Measurements from ENCODE around the gene ACCSL.

ACCSL gene

DNA sequence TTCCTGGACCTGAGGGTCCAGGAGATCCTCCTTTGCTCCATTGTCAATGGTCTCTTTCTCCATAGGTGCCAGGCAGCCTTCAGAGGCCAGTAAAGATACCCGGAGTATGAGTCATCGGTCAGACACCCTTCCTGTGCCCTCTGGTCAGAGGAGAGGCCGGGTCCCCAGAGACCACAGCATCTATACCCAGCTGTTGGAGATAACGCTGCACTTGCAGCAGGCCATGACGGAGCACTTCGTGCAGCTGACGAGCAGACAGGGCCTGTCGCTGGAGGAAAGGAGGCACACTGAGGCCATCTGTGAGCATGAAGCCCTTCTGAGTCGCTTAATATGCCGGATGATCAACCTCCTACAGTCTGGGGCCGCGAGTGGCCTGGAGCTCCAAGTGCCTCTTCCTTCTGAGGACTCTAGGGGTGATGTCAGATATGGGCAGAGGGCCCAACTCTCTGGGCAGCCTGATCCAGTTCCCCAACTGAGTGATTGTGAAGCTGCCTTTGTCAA is at the start of gene ACCSL:
TSS of gene ACCSL (plus strand) at position 51 of the 501 bp plus-strand sequence. CDS start at position 107, 56 bp downstream.
- no peak for DNase-seq (ENCODE audit: low read depth)

DNA sequence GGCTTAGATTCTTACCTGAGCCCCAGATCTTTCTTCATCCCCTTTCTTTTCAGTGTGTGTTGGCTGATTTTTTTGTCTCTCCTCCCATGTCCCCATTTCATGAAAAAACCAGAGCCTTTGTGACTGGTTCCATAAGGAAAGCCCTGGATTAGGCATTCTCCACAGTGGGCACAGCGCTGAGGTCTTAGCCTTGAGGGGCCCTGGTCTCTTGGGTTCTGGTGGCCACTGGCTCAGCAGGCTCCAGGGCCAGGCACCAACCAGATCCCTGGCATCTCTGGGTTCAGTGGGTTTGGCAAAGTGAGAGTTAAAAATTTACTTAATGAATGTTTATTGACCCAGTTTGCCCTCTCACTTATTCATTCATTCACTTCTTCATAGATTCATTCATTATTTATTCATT is 49.5 kb upstream of the ACCSL start:
- no peak for DNase-seq (ENCODE audit: low read depth)

DNA sequence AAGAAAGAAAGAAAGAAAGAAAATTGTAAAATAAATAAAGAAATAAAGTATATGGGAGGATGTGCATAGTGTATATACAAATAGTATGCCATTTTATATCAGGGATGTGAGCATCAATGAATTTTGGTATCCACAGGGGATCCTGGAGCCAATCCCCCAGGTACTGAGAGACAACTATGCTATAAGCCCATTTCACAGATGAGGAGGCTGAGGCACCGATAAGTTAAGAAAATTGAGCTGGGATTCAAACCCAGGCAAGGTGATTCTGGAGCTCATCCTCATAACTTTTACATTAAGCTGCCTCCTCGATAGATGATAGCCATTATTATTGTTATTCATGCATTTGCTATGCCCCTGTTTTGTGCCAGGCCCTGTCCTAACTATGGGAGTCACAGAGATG is 47.0 kb upstream of the ACCSL start:
- no peak for DNase-seq (ENCODE audit: low read depth)

DNA sequence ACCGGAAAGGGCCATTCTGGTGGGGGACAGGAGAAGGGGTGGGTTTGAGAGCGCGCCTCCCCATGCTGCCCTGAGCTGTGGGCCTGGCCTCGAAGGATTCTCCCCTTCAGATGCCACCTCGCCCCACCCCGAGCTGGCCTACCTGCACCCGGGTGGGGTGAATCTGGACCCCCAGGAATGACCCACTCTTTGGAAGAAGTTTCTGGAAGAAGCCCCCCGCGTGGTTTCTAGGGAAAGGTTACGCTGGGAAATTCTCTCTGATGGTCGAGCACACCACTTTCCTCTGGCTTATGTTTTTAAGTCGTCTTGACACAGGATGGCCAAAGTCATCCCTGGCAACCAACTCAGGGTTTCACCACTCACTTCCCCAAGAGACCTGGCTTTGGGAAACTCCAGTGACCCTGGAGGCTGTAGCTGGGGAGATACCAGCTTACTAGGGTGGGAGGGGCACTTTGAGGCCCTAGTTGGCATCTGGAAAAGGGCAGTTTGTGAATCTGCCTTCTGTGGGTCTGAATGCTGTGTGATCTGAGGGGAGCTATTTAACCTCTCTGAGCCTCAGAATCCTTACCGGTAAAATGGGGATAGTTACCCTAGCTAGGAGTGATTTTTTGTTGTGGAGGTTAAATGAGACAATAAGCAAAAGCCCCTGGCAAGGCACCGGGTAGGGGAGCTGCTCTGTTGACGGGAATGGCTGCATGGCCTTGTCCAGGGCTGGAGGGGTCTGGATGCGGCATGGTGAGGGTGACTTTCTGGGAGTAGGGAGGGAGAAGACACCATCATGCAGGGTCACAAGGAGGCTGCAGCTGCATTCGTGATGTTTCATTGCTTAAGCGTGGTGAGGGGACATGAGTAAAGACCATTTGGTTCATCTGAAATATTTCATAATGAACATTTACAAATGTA is 45.3 kb upstream of the ACCSL start:
- DNase-seq (ENCODE audit: low read depth) = no peak

DNA sequence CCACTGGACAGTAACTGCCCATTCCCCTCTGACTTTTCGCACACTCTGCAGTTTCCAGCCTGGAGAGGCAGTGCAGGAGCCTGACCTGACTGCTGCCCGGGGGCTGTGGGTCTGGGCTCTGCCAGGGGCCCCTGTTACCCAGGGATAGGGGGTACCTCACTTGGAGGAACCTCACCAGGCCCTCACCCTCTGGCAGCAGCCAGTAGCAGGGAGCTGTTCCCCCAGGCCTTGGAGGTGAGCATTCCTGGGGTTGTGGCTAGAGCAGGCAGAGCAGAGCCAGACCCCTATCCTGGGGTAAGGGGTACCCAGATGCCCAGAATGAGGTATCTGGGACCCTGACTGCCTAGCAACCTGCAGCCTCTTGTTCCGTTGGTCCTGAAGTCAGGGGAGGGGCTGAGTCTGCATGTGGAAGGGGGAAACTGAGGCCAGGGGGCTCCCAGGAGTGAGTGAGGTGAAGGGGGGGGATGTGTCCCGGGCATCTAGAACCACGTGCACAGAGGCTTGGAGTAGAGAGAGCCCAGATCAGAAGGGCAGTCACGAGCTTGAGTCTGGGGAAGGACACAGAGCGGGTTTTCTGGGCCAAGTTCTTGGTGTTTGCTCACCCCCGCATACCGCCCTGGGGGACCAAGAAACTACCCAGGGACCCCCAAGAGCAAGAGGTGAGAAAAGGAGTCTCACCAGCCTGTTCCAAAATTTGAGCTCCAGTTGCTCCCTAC is 43.9 kb upstream of the ACCSL start:
- no peak for DNase-seq (ENCODE audit: low read depth)

DNA sequence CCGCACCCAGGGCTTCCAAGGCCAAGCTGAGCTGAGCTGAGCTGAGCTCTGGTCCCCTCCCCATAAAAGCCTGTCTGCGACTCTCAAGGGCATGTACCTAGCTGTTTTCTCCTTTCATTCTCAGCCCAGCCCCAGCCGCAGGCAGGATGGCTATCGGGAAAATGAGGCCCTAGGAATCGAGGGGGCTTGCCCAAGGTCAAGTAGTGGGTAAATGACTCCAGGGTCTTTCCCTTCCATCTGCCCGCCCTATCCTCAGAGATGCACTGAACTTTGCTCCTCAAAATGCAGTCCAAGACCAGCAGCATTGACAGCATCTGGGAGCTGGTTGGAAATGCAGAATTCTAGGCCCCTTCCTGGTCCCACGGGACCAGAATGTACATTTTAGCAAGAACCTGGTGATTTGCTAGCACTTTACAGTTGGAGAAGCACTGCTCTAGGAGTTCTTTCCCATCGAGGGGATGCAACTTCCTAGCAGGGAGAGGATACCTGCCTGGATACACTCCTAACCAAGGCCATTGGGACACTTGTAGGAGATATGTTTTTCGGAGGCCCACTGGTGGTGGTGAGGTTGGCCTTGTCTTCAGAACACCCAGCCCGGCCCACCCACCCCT is 43.2 kb upstream of the ACCSL start:
- DNase-seq (ENCODE audit: low read depth) = no peak

DNA sequence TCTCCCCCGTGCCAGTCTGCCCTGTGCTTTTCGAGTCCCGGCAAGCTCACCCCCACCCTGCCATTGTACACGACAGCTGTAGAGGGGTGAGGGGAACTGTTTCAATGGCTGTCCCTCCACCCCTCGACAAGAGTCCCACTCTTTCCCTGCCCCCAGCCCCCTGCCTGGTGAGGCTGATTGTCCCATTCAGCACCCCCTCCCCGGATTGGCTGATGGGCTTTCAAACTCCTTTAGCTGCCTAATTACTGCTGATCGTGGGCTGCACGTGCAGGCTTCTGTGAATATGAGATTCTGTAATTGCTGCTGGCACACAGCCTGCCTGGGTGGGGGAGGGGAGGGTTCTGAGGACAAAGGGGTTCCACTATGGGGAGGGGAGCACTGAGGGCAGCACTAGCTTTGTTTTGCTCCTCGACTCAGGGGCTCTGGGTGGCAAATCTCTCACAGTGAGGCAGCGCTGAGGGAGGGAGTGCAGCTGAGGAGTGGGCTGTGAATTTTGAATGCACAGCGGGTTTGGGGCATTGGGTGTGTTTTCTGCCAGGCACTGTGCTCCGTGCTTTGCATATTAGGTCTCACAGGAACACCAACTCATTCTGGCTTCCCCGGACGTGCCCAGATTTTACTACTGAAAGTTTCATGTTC is 42.6 kb upstream of the ACCSL start:
- no peak for DNase-seq (ENCODE audit: low read depth)

DNA sequence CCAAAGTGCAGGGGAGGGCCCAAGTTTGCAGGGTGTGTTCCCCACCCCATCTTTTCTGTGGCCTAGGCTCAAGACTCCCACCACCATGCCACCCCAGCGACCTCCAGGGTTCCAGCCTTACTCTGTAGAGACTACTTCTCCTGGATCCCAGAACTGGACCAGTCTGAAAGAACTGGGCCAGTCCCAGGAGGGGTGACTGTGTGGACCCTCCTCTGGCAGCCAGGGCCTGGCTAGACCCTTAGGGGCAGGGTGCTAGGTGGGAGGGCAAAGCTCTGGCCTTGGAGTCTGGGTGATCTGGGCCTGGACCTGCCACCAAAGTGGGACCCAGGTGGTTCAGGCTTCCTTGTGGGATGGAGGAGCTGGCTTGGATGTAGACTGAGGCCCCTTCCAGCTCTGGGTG is 41.8 kb upstream of the ACCSL start:
- DNase-seq (ENCODE audit: low read depth) = no peak

DNA sequence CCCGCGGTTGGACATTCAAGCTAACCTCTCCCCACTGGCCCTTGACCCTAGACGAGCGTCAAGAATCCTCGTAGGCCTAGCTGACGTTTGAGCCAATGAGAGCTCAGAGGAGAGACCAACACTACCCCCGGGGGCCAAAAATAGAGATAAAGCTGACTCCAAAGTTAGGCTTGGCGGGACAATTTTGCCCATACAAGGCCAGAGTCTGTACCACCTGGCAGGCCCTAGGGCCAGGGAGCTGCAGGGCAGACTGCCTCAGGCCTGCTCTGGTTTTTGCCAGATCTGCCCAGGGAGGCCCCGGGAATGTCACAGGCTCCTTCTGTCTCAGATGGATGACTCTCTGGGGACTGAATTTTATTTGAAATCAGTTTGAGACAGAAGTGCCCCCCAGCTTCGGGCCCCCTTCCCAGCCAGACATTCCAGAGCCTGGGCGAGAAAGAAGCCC is 40.8 kb upstream of the ACCSL start:
- no peak for DNase-seq (ENCODE audit: low read depth)

DNA sequence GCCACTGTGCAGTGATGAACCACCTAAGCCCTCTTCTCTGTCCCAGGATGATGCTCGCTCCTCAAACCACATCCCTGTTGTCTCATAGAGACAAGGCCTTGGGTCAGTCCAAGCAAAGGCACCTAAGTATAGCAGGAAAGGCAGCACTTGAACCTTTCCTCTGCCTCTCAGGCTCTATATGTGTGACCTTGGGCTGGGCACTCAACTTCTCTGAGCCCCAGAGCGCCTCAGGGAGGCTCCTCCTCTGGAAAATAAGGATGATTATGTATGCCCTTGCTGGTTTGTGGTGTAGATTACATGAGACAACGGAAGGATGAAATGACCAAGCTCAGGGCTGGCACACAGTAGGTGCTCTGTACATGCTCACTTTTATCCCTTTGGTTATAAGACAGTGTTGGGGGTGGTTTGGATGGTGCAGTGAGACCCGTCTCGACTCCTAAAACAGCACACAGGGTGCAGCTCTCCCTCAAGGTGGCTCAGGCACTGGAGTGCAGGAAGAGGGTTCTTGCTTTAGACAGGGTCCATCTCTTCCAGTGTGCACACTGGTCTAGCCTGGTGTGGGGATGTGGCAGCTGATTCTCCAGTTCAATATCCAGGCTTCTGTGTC is 40.2 kb upstream of the ACCSL start:
- no peak for DNase-seq (ENCODE audit: low read depth)

DNA sequence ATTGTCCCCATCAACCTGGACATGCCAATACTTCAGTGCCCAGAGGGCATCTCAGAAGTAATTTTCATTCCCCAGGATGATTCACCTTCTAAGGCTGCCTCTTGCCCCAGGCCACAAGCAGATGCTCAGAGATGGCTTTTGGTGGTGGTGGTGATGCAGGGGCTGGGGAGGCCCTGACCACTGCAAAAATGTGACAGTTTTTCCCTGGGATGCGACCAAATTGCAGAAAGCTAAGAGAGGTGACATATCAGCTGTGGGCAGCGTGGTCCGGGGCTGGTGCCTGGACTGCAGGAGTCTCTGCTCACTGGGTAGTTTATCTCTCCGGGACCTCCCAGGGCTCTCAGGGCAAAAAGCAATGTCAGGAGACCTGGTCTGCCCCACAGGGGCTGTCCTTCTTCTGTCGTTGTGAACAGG is 39.7 kb upstream of the ACCSL start:
- no peak for DNase-seq (ENCODE audit: low read depth)

DNA sequence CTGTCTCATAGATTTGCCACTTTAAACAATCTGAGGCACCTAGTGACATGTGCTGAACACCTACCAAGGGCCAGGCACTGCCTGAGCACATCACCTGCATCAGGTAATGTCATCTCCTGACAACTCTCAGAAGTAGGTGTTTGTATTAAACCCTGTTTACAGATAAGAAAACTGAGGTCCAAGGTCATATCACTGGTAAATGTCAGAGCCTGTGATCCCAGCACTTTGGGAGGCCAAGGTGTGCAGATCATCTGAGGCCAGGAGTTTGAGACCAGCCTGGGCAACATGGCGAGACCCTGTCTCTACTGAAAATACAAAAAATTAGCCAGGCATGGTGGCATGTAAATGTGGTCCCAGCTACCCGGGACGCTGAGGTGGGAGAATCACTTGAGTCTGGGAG is 39.1 kb upstream of the ACCSL start:
- DNase-seq (ENCODE audit: low read depth) = no peak

DNA sequence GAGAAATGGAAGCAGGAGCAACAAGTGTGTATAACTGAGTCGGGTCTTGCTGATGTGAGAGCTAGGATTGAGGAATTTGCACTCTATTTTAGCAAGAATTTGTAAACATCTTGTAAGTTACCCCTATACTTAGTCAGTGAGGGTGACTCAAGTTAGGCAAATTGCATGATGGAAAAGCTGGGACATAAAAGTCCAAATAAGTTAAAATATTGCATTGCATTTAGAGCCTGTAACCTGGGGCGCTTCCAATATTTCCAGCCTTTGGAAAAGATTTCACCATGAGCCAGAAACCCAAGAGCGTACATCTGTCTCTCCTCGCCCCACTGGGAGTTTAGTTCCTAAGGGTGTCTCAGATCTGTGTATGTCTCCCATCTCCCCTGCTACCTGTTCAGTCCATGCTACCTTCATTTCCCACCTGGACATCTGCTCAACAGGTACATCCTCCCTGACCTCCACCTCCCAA is 37.0 kb upstream of the ACCSL start:
- no peak for DNase-seq (ENCODE audit: low read depth)

DNA sequence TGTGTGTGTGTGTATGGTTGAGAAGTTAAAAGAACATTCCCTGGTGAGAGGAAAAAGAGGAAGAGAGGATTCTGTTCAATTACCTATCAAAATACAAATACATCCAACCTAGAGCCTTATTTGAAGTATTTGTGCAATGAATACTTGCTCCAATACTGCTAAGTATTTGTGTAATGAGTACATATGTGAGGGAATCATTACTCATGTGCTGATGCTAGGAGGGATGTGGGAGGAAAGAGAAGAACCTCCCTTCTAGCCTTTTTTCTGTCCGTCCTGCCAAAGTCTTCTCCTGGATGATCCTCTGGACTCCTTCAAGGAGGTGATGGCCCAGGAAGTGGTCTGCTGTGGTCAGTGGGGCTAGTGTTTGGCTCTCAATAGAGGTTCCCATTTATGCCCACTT is 36.0 kb upstream of the ACCSL start:
- DNase-seq (ENCODE audit: low read depth) = no peak

DNA sequence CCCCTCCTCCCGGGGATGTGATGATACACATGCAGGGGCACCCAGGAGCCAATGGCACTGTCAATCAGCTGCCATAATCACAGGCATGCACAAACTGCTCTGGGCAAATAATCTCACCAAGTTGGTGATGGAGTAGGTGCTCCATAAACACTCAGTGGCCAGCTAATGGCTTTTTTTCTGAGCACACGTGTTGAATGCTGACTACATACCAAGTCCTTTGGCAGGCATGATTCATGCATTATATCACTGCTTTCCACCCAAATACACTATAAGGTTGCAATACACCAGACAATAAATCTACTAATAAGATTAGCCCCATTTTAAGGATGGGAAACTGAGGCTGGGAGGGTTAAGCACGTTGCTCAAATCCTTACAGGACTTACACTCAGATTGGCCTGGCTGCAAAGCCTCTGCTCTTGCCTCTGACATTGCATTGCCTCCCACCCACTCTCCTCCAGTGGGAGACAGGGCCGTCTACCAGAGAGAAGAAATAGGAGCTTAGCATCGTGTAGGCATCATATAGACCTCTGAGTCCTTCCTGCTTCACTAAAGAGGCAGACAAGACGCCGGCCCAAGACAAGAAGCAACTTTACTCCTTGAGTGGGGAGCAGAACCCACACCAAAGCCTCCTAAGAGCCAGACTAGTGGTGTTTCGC is 32.7 kb upstream of the ACCSL start:
- DNase-seq (ENCODE audit: low read depth) = no peak

DNA sequence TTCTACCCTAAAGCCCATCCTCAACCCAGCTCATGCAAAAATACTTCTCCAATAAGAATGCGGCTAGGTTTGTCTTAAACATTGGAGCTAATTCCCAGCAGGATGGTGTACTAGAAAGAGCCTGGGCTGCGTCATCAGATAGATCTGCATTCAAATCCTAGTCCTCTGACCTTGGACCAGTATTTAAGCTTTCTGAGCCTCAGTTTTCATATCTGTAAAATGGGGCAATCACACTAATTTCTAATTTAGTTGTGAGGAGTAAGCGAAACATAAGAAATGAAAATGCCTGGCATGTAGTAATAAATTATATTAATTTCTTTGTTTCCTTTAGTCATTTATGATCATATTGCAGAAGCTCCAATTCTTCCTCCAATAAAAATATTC is 32.2 kb upstream of the ACCSL start:
- DNase-seq (ENCODE audit: low read depth) = no peak

DNA sequence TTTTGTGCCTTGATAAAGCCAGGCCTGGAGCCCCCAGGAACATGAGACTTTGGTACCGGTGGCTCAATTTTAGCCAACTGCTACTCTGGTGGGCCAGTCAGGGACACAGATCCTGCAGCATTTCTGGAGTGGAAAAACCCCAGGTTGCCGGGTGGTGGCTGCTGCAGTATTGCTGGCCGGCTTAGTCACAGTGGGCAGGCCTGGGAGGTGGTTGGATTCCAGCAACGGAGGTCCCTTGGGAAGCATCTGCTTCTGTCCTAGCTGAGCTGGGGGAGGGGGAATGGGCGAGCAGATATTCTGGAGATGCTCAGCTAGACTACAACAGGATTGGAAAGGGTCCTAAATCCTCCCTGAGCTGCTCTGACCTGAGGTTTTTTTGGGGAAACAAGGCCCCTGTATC is 31.6 kb upstream of the ACCSL start:
- DNase-seq (ENCODE audit: low read depth) = no peak

DNA sequence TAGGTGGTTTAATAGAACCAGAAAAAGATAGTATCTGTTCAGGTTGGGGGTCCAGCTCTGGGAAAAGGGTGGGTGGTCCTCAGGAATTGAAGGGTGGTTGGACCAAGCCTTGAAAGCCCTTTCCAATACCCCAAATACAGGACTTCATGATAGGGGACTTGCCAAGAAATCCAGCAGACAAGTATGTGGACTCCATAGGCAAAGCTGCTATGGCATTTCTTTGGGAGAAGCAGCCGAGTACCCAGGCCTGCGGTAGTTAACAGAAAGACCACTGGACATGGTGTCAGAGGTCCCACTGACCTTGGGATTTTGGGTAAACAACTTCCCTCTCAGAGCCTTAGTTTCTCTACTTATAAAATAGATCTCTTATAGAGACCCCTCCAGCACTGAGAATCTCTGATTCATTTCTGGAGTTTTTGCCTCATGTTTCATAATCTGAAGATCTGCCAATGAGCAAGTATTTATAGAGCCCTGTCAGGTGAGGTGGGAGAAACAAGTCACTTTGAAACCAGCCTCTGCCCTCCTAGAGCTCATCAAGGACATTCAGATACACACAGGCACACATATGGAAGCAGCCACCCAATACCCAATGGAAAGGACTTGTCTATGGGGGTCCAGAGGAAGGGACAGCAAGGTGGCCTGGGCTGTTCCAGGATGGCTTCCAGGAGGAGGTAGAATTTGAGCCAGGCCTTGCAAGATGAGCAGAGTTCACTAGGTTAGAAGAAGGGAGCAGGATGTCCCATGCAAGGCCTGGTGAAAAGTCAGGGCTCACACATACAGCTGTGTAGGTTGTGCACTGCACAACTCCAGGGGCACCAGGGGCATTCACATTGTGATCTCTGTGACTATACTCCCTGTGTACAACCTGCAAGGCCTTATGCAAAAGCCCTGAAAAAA is 31.0 kb upstream of the ACCSL start:
- DNase-seq (ENCODE audit: low read depth) = no peak

DNA sequence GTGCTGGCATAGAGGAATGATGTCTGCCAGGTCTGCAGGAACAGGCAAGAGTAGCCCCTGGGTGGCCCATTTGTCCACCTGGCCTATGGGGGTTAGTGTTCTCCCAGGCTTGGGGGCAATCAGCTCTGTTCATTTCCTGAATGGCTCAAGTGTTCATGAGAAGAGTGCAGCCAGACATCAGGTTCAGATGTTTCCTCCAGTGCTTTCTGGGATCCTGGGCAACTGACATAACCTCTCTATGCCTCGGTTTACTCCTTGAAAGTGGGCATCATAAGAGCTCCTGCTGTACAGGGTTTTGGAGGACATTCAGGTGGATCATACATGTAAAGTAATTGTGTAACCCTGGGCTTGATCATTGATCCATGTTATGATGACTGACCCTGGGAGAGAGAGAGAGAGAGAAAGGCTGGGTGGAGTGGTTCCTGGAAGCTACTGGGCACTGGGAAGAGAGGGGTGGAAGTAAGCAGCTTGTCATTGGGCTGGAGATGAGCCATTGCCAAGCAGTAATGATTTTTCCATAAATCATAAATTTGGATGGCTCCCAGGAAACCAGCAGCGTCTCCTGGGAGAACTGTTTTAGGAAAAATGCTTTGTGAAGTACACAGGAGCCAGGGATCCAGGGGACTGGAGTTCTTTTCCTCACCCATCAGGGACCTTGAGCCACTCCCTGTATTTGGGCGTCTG is 30.2 kb upstream of the ACCSL start:
- DNase-seq (ENCODE audit: low read depth) = no peak

DNA sequence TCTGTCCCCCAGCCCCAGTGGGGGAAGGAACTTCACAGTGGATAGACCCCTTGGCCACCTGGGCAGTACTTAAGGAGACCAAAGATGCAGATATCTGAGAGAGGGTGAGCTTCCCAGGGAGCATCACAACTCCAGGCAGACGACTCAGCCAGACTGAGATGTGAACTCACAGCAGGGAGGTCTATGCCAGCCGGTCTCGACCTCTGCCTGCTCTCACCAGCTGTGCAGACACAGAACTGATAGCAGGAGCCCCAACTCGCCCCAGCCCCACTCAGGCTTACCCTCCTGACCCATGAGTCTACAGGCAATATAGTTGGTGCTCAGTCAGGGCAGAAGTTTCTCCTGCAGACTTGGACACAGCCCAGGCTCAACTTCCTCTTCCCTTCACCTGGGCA is 29.7 kb upstream of the ACCSL start:
- no peak for DNase-seq (ENCODE audit: low read depth)
